ENCODE results near the gene SPTLC2. TPM values are rescaled to one million over a fixed set of nuclear protein-coding genes. Genes with fewer than 3 reads are reported as not detected.

SPTLC2 gene
- total RNA-seq, 1 donor from 2014 or later: 27.3 TPM

GRCh38 chr14:77475432-77476115, 140.9 kb downstream of the SPTLC2 start:
- no peak for DNase-seq (ENCODE audit: low read depth, low spot score)
- no peaks in the 10 kb centered on the region for H3K36me3 Mint-ChIP-seq (ENCODE audit: low read depth)
- H3K27me3 Mint-ChIP-seq (ENCODE audit: low read depth): no peaks in the 10 kb centered on the region
- peaks cover 5% of the 10 kb centered on the region for H3K4me1 Mint-ChIP-seq
- H3K4me3 Mint-ChIP-seq: no peak overlapping the region
- no peaks in the 10 kb centered on the region for H3K9me3 Mint-ChIP-seq
- TF ChIP-seq CTCF (conservative IDR thresholded peaks at IDR 0.05): no peak
- peak overlapping the region; percentile 5 for H3K27ac Mint-ChIP-seq (ENCODE audit: unreplicated experiment)

- Mint-ChIP-seq H3K27ac (ENCODE audit: unreplicated experiment) (no peak overlapping the region), H3K27me3 (ENCODE audit: low read depth) (no peaks in the 10 kb centered on the region), H3K4me1 (peaks cover 5% of the 10 kb centered on the region), H3K36me3 (ENCODE audit: low read depth) (no peaks in the 10 kb centered on the region), H3K9me3 (no peaks in the 10 kb centered on the region), H3K4me3 (no peak overlapping the region)
- TF ChIP-seq CTCF (conservative IDR thresholded peaks at IDR 0.05): no peak
- no peak for DNase-seq (ENCODE audit: low read depth, low spot score)
Measured at GRCh38 chr14:77474479-77475177, 141.8 kb downstream of the SPTLC2 start.

- H3K4me1 Mint-ChIP-seq: peaks cover 5% of the 10 kb centered on the region
- no peak for DNase-seq (ENCODE audit: low read depth, low spot score)
- H3K27ac Mint-ChIP-seq (ENCODE audit: unreplicated experiment): no peak overlapping the region
- H3K9me3 Mint-ChIP-seq: no peaks in the 10 kb centered on the region
- H3K4me3 Mint-ChIP-seq: no peak overlapping the region
- no peaks in the 10 kb centered on the region for H3K27me3 Mint-ChIP-seq (ENCODE audit: low read depth)
- TF ChIP-seq CTCF (conservative IDR thresholded peaks at IDR 0.05): no peak
- peaks cover 6% of the 10 kb centered on the region for H3K36me3 Mint-ChIP-seq (ENCODE audit: low read depth)
Measured at GRCh38 chr14:77473921-77474320, 142.5 kb downstream of the SPTLC2 start.

- DNase-seq (ENCODE audit: low read depth, low spot score): no peak
- Mint-ChIP-seq H3K27ac (ENCODE audit: unreplicated experiment) (no peak overlapping the region), H3K4me3 (no peak overlapping the region), H3K27me3 (ENCODE audit: low read depth) (no peaks in the 10 kb centered on the region), H3K9me3 (no peaks in the 10 kb centered on the region), H3K4me1 (peaks cover 5% of the 10 kb centered on the region), H3K36me3 (ENCODE audit: low read depth) (peaks cover 10% of the 10 kb centered on the region)
- TF ChIP-seq CTCF (conservative IDR thresholded peaks at IDR 0.05): no peak
Measured at GRCh38 chr14:77470224-77470870, 146.1 kb downstream of the SPTLC2 start.

- H3K27me3 Mint-ChIP-seq (ENCODE audit: low read depth): no peaks in the 10 kb centered on the region
- no peak overlapping the region for H3K27ac Mint-ChIP-seq (ENCODE audit: unreplicated experiment)
- DNase-seq (ENCODE audit: low read depth, low spot score): no peak
- H3K36me3 Mint-ChIP-seq (ENCODE audit: low read depth): peaks cover 10% of the 10 kb centered on the region
- no peaks in the 10 kb centered on the region for H3K9me3 Mint-ChIP-seq
- peaks cover 5% of the 10 kb centered on the region for H3K4me1 Mint-ChIP-seq
- TF ChIP-seq CTCF (conservative IDR thresholded peaks at IDR 0.05): no peak
- no peak overlapping the region for H3K4me3 Mint-ChIP-seq
Measured at GRCh38 chr14:77469539-77469938, 146.9 kb downstream of the SPTLC2 start.

Data from neural crest cell (in vitro differentiated cells).